H9 (cell line): ENCODE measurements around the gene FAT1. TPM values are rescaled to one million over a fixed set of nuclear protein-coding genes. Genes with fewer than 3 reads are reported as not detected.

ENCODE experiments used
- DNase-seq: peaks from one replicate; pipeline ENCODE4 v3.0.0-alpha.2; 2017
- H2AFZ ChIP-seq: one replicate; pipeline ENCODE4 v1.6.1; 2013; ENCODE audit warnings: mild to moderate bottlenecking, low read length, control low read depth, moderate library complexity
- H2AK5ac ChIP-seq: 2 replicates; pipeline ENCODE4 v1.6.1; 2013; ENCODE audit warnings: low read length, control low read depth, mixed read lengths; ENCODE audit not compliant: insufficient read length
- H2BK120ac ChIP-seq: one replicate; pipeline ENCODE4 v1.6.1; 2013; ENCODE audit warnings: low read depth, mild to moderate bottlenecking, low read length, control low read depth, inconsistent platforms; ENCODE audit not compliant: poor library complexity, severe bottlenecking
- H2BK12ac ChIP-seq: 2 replicates; pipeline ENCODE4 v1.6.1; 2013; ENCODE audit warnings: low read length, control low read depth, mixed read lengths, low read depth; ENCODE audit not compliant: insufficient read length
- H2BK15ac ChIP-seq: 2 replicates; pipeline ENCODE4 v1.6.1; 2013; ENCODE audit warnings: low read depth, low read length, control low read depth
- H2BK20ac ChIP-seq: one replicate; pipeline ENCODE4 v1.6.1; 2013; ENCODE audit warnings: low read depth, mild to moderate bottlenecking, low read length, control low read depth, inconsistent platforms; ENCODE audit not compliant: poor library complexity, severe bottlenecking
- H2BK5ac ChIP-seq: 2 replicates; pipeline ENCODE4 v1.6.1; 2013; ENCODE audit warnings: low read length, control low read depth, mixed read lengths; ENCODE audit not compliant: insufficient read length
- H3K14ac ChIP-seq: 2 replicates; pipeline ENCODE4 v1.6.1; 2013; ENCODE audit warnings: low read length, control low read depth; ENCODE audit not compliant: insufficient read depth
- H3K18ac ChIP-seq: 2 replicates; pipeline ENCODE4 v1.6.1; 2013; ENCODE audit warnings: low read depth, mild to moderate bottlenecking, mixed read lengths, low read length, control low read depth; ENCODE audit not compliant: insufficient read length
- H3K23ac ChIP-seq: 2 replicates; pipeline ENCODE4 v1.6.1; 2013; ENCODE audit warnings: low read length, control low read depth, mixed read lengths, low read depth; ENCODE audit not compliant: insufficient read length
- H3K23me2 ChIP-seq: 2 replicates; pipeline ENCODE4 v1.6.1; 2013; ENCODE audit warnings: low read depth, mild to moderate bottlenecking, mixed read lengths, low read length, control low read depth; ENCODE audit not compliant: insufficient read length, poor library complexity, severe bottlenecking
- H3K27ac ChIP-seq: 2 replicates; pipeline ENCODE4 v1.5.1; 2013; ENCODE audit warnings: low read length, control low read depth, mixed read lengths, low read depth; ENCODE audit not compliant: insufficient read length
- H3K27me3 ChIP-seq: 2 replicates; pipeline ENCODE4 v1.6.1; 2013; ENCODE audit warnings: low read length, control low read depth, inconsistent platforms; ENCODE audit not compliant: insufficient read depth
- H3K4ac ChIP-seq: 2 replicates; pipeline ENCODE4 v1.6.1; 2013; ENCODE audit warnings: low read depth, mild to moderate bottlenecking, control low read depth, inconsistent platforms, low read length, moderate library complexity
- H3K4me1 ChIP-seq: 2 replicates; pipeline ENCODE4 v1.6.1; 2013; ENCODE audit warnings: low read length, control low read depth, inconsistent platforms; ENCODE audit not compliant: insufficient read depth
- H3K4me2 ChIP-seq: 2 replicates; pipeline ENCODE4 v1.6.1; 2013; ENCODE audit warnings: low read length, control low read depth, mixed read lengths; ENCODE audit not compliant: insufficient read length, insufficient read depth
- H3K56ac ChIP-seq: 2 replicates; pipeline ENCODE4 v1.6.1; 2013; ENCODE audit warnings: low read depth, mild to moderate bottlenecking, mixed read lengths, low read length, control low read depth; ENCODE audit not compliant: insufficient read length
- H3K79me1 ChIP-seq: 2 replicates; pipeline ENCODE4 v1.6.1; 2013; ENCODE audit warnings: low read depth, mild to moderate bottlenecking, moderate library complexity, low read length, control low read depth, inconsistent platforms; ENCODE audit not compliant: insufficient read depth, poor library complexity, severe bottlenecking
- H3K79me2 ChIP-seq: 2 replicates; pipeline ENCODE4 v1.6.1; 2013; ENCODE audit warnings: low read length, control low read depth, inconsistent platforms; ENCODE audit not compliant: insufficient read depth
- H3K9ac ChIP-seq: 2 replicates; pipeline ENCODE4 v1.6.1; 2013; ENCODE audit warnings: low read length, control low read depth, mixed read lengths; ENCODE audit not compliant: insufficient read length; ENCODE audit errors: extremely low read depth
- H3K9me3 ChIP-seq: one replicate; pipeline ENCODE4 v1.6.1; 2013; ENCODE audit warnings: low read depth, low read length, inconsistent platforms; ENCODE audit not compliant: control insufficient read depth
- H3T11ph ChIP-seq: one replicate; pipeline ENCODE4 v1.6.1; 2013; ENCODE audit warnings: mild to moderate bottlenecking, low read length, control low read depth, inconsistent platforms
- H4K20me1 ChIP-seq: one replicate; pipeline ENCODE4 v1.6.1; 2013; ENCODE audit not compliant: control insufficient read depth, insufficient read length, insufficient read depth
- H4K5ac ChIP-seq: 2 replicates; pipeline ENCODE4 v1.6.1; 2013; ENCODE audit warnings: low read depth, mild to moderate bottlenecking, mixed read lengths, low read length, control low read depth; ENCODE audit not compliant: insufficient read length
- H4K8ac ChIP-seq: replicated peaks from 2 replicates; pipeline ENCODE4 v1.6.1; 2013; ENCODE audit warnings: low read length, control low read depth, mixed read lengths, low read depth; ENCODE audit not compliant: insufficient read length
- H4K91ac ChIP-seq: 2 replicates; pipeline ENCODE4 v1.6.1; 2013; ENCODE audit warnings: low read depth, mild to moderate bottlenecking, moderate library complexity, mixed read lengths, low read length, control low read depth; ENCODE audit not compliant: insufficient read length
- H3K27ac Mint-ChIP-seq, 3 experiments: 2 replicates in 2 of 3; 3 replicates in 1 of 3; pipeline ENCODE4 v1.8.0; 2020 to 2021; ENCODE audit warnings: mixed read lengths in 3 of 3, mild to moderate bottlenecking in 1 of 3, moderate library complexity in 1 of 3
- H3K27me3 Mint-ChIP-seq: 2 replicates; pipeline ENCODE4 v1.8.0; 2021; ENCODE audit warnings: low read depth, mild to moderate bottlenecking, moderate library complexity, mixed read lengths
- H3K36me3 Mint-ChIP-seq, 3 experiments: 2 replicates in 2 of 3; 3 replicates in 1 of 3; pipeline ENCODE4 v1.8.0; 2020 to 2021; ENCODE audit warnings: low read depth in 3 of 3, mixed read lengths in 3 of 3; ENCODE audit not compliant: insufficient read depth in 1 of 3
- H3K4me1 Mint-ChIP-seq, 2 experiments: 2 replicates each; pipeline ENCODE4 v1.8.0; 2020; ENCODE audit warnings: mixed read lengths in 2 of 2
- H3K4me3 Mint-ChIP-seq, 2 experiments: 2 replicates in 1 of 2; 3 replicates in 1 of 2; pipeline ENCODE4 v1.8.0; 2020 to 2021; ENCODE audit warnings: mild to moderate bottlenecking in 2 of 2, mixed read lengths in 2 of 2, moderate library complexity in 1 of 2
- H3K9me3 Mint-ChIP-seq, 2 experiments: 2 replicates in 1 of 2; 3 replicates in 1 of 2; pipeline ENCODE4 v1.8.0; 2020; ENCODE audit warnings: mild to moderate bottlenecking in 2 of 2, mixed read lengths in 2 of 2, moderate library complexity in 1 of 2
- WGBS: extraction: QIAGEN DNeasy Blood & Tissue Kit; methylation state at CpG from one replicate; pipeline ENCODE4 v1.1.7; 2013; ENCODE audit warnings: missing lambda C conversion rate, low lambda C conversion rate, mixed read lengths; ENCODE audit not compliant: insufficient read length; ENCODE audit errors: extremely low coverage; 5-methylcytosine and 5-hydroxymethylcytosine counted together
- total RNA-seq: library from RNA; stranded (reverse); gene quantifications from 2 replicates; pipeline ENCODE4 v1.2.1, GENCODE V29; 2021
- TF ChIP-seq, protein P1 (sequence below): fragments of 200-600 bp; sonication (generic); conservative IDR thresholded peaks from 3 replicates; pipeline ENCODE4 v1.8.0; 2021; ENCODE audit warnings: antibody characterized with exemption, mild to moderate bottlenecking

FAT1 gene
- total RNA-seq, 1 experiment from 2014 or later, result 173 TPM

DNA sequence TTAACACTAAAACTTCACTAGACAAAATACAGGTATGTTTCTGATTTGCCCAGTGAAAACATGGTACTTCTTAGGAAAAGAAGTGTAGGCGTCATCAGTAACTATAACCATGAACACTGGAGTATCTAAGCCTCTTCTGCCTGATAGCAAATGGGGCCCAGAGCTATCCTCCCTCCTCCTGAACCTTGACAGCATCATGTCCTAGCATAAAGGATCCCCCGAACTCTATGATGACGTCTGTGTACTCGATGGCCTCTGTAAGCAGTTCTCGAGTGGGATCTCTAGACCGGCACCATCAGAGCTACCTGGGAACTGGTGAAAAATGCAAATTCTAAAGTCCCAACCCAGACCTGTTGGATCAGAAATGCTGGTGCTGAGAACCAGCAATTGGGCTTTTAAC lies 132.0 kb downstream of the FAT1 start:
- no peak overlapping the region for H2BK15ac ChIP-seq
- no peak overlapping the region for H3K14ac ChIP-seq
- DNase-seq, result no peak
- H3K4me2 ChIP-seq, result no peak overlapping the region
- no peaks in the 10 kb centered on the region for H3K79me2 ChIP-seq
- Mint-ChIP-seq H3K36me3 (peaks cover 33 to 66% (median 65%) of the 10 kb centered on the region in 3 experiments; a peak in 6 of 7 replicates), H3K27ac (no peak overlapping the region; a peak in 1 of 7 replicates), H3K9me3 (no peaks in the 10 kb centered on the region), H3K27me3 (no peaks in the 10 kb centered on the region), H3K4me1 (peaks cover 5 to 9% of the 10 kb centered on the region in 2 experiments), H3K4me3 (no peak overlapping the region)
- H2BK12ac ChIP-seq, result no peak overlapping the region
- H3K27ac ChIP-seq, result no peak overlapping the region
- H4K20me1 ChIP-seq, result no peaks in the 10 kb centered on the region
- no peak overlapping the region for H3K9ac ChIP-seq
- H2BK120ac ChIP-seq, result no peak overlapping the region
- no peak overlapping the region for H3K4ac ChIP-seq
- no peak overlapping the region for H2AK5ac ChIP-seq
- H3K4me1 ChIP-seq, result no peaks in the 10 kb centered on the region
- no peak overlapping the region for H2BK5ac ChIP-seq
- H3K23ac ChIP-seq, result no peak overlapping the region
- H2AFZ ChIP-seq, result no peak overlapping the region
- no peak overlapping the region for H4K8ac ChIP-seq
- H3K18ac ChIP-seq, result no peak overlapping the region
- H3K56ac ChIP-seq, result no peak overlapping the region
- no peak overlapping the region for H4K91ac ChIP-seq
- H3T11ph ChIP-seq, result no peak overlapping the region
- no peaks in the 10 kb centered on the region for H3K27me3 ChIP-seq
- WGBS, result no CpG with 5 or more reads among the region's 6 CpGs
- no peak overlapping the region for H4K5ac ChIP-seq
- no peaks in the 10 kb centered on the region for H3K23me2 ChIP-seq
- TF ChIP-seq, protein P1, sequence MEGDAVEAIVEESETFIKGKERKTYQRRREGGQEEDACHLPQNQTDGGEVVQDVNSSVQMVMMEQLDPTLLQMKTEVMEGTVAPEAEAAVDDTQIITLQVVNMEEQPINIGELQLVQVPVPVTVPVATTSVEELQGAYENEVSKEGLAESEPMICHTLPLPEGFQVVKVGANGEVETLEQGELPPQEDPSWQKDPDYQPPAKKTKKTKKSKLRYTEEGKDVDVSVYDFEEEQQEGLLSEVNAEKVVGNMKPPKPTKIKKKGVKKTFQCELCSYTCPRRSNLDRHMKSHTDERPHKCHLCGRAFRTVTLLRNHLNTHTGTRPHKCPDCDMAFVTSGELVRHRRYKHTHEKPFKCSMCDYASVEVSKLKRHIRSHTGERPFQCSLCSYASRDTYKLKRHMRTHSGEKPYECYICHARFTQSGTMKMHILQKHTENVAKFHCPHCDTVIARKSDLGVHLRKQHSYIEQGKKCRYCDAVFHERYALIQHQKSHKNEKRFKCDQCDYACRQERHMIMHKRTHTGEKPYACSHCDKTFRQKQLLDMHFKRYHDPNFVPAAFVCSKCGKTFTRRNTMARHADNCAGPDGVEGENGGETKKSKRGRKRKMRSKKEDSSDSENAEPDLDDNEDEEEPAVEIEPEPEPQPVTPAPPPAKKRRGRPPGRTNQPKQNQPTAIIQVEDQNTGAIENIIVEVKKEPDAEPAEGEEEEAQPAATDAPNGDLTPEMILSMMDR, result no peak
- H3K9me3 ChIP-seq, result no peaks in the 10 kb centered on the region
- H2BK20ac ChIP-seq, result no peak overlapping the region
- H3K79me1 ChIP-seq, result no peaks in the 10 kb centered on the region
